Activated T-helper 1 cell treated with Interleukin-2 at 50 U/mL for 16 hours (primary cell): Measurements from ENCODE around the gene NKAPD1.
"Not testable (repeated sequence)": the region's sequence is repeated elsewhere in the genome, so short reads cannot be mapped to it uniquely, and the experiment has no call there.

Experiments
- DNase-seq: peaks from one replicate; pipeline ENCODE4 v3.0.0-alpha.2; 2020; ENCODE audit warnings: low read depth

NKAPD1 gene

GRCh38 chr11:112073941-112074811 lies at the start of gene NKAPD1, which contains the start of gene PIH1D2:
Gene NKAPD1 (plus strand): TSS chr11:112074299. CDS start chr11:112075575, 1,276 bp downstream.
Gene PIH1D2 (minus strand): TSS chr11:112074017. CDS start chr11:112073174, 843 bp downstream.
- peak; percentile 56 for DNase-seq

- peak; percentile 67 for DNase-seq
Measured at GRCh38 chr11:112024773-112025678, 49.1 kb upstream of the NKAPD1 start, which contains the start of gene DLAT. Gene DLAT (plus strand): TSS chr11:112025408. CDS start chr11:112025473, 65 bp downstream.

GRCh38 chr11:112025707-112026106 lies 48.4 kb upstream of the NKAPD1 start:
- no peak for DNase-seq

- not testable (repeated sequence) for DNase-seq
Measured at GRCh38 chr11:112026784-112027410, 47.2 kb upstream of the NKAPD1 start.

- no peak for DNase-seq
Measured at GRCh38 chr11:112029460-112029859, 44.6 kb upstream of the NKAPD1 start.

- no peak for DNase-seq
Measured at GRCh38 chr11:112033902-112034301, 40.2 kb upstream of the NKAPD1 start.

GRCh38 chr11:112037527-112037926 lies 36.6 kb upstream of the NKAPD1 start:
- no peak for DNase-seq

GRCh38 chr11:112042161-112042960 lies 31.7 kb upstream of the NKAPD1 start:
- no peak for DNase-seq

GRCh38 chr11:112042961-112043304 lies 31.2 kb upstream of the NKAPD1 start:
- DNase-seq = no peak

- no peak for DNase-seq
Measured at GRCh38 chr11:112044961-112045360, 29.1 kb upstream of the NKAPD1 start.

- DNase-seq = not testable (repeated sequence)
Measured at GRCh38 chr11:112046647-112047046, 27.5 kb upstream of the NKAPD1 start.

GRCh38 chr11:112048256-112048655 lies 25.8 kb upstream of the NKAPD1 start:
- DNase-seq = not testable (repeated sequence)

GRCh38 chr11:112049777-112050176 lies 24.3 kb upstream of the NKAPD1 start:
- no peak for DNase-seq

- no peak for DNase-seq
Measured at GRCh38 chr11:112050721-112051120, 23.4 kb upstream of the NKAPD1 start.

GRCh38 chr11:112051768-112052167 lies 22.3 kb upstream of the NKAPD1 start:
- no peak for DNase-seq

GRCh38 chr11:112057170-112057569 lies 16.9 kb upstream of the NKAPD1 start:
- DNase-seq = no peak

GRCh38 chr11:112058103-112058502 lies 16.0 kb upstream of the NKAPD1 start:
- DNase-seq = no peak

- no peak for DNase-seq
Measured at GRCh38 chr11:112062923-112063322, 11.2 kb upstream of the NKAPD1 start.

GRCh38 chr11:112082729-112083128 lies 8.6 kb downstream of the NKAPD1 start:
- DNase-seq = no peak

- DNase-seq = no peak
Measured at GRCh38 chr11:112085822-112086421, 11.8 kb downstream of the NKAPD1 start.
